ENCODE data around the gene VPS13D.

- TF ChIP-seq CTCF (IDR thresholded peaks at IDR 0.05 in 4 of 5, conservative IDR thresholded peaks at IDR 0.05 in 1 of 5) (no peak), POLR2A (IDR thresholded peaks at IDR 0.05) (no peak)
These were observed 295.7 kb downstream of the VPS13D start for GRCh38 chr1:12525311-12526181.
